ENCODE measurements around the gene NFATC2IP. TPM values are rescaled to one million over a fixed set of nuclear protein-coding genes. Genes with fewer than 3 reads are reported as not detected.

NFATC2IP gene
- total and polyA plus RNA-seq, 2 of the 13 experiments (the other 11 are each of a cell fraction or from before 2014, with no cell fraction given), result 32.1 to 48.5 TPM

- TF ChIP-seq ZNF770 (CRISPR knock-in tag; IDR thresholded peaks at IDR 0.05) (peak; percentile 9; the same call in 1 of the 2 replicates), ZNF292 (CRISPR knock-in tag; IDR thresholded peaks at IDR 0.05; ENCODE audit: borderline replicate concordance, low read depth) (no peak), NFKBIZ (CRISPR knock-in tag; IDR thresholded peaks at IDR 0.05) (no peak), TEAD3 (CRISPR knock-in tag; optimal IDR thresholded peaks at IDR 0.05; ENCODE audit: borderline replicate concordance) (peak; percentile 1), MATR3 (CRISPR knock-in tag; IDR thresholded peaks at IDR 0.05) (no peak), ZBTB37 (CRISPR knock-in tag; IDR thresholded peaks at IDR 0.05) (no peak), ZSCAN30 (CRISPR knock-in tag; IDR thresholded peaks at IDR 0.05) (no peak), GMEB2 (CRISPR knock-in tag; IDR thresholded peaks at IDR 0.05; ENCODE audit: low read depth) (no peak), ARNT (IDR thresholded peaks at IDR 0.05) (no peak), YY1 (IDR thresholded peaks at IDR 0.05; ENCODE audit: insufficient read depth, insufficient replicate concordance, low read depth, low read length) (no peak), CTCF (CRISPR knock-in tag; IDR thresholded peaks at IDR 0.05) (no peak), POLR2A (IDR thresholded peaks at IDR 0.05; ENCODE audit: insufficient read depth in 1 of 2, low read depth in 2 of 2, low read length in 2 of 2) (no peak), ZBTB34 (CRISPR knock-in tag; IDR thresholded peaks at IDR 0.05) (no peak), JUND (CRISPR knock-in tag; IDR thresholded peaks at IDR 0.05) (no peak), NR2F1 (CRISPR knock-in tag; IDR thresholded peaks at IDR 0.05) (no peak), ZNF761 (CRISPR knock-in tag; conservative IDR thresholded peaks at IDR 0.05) (no peak), ZNF335 (CRISPR knock-in tag; IDR thresholded peaks at IDR 0.05) (no peak), ZNF280D (CRISPR knock-in tag; IDR thresholded peaks at IDR 0.05) (no peak), TCF7 (IDR thresholded peaks at IDR 0.05; ENCODE audit: low read depth) (no peak), ZC3H4 (CRISPR knock-in tag; IDR thresholded peaks at IDR 0.05; ENCODE audit: borderline replicate concordance) (no peak), IKZF1 (IDR thresholded peaks at IDR 0.05) (no peak)
Measured at GRCh38 chr16:28991687-28992086, 41.0 kb downstream of the NFATC2IP start (continued).

All from HepG2 (cell line).